GM19239 (cell line): Measurements from ENCODE around the gene PRKN.

Source experiments
- DNase-seq: peaks from one replicate; pipeline ENCODE4 v3.0.0; 2011; ENCODE audit warnings: low spot score; ENCODE audit not compliant: insufficient read length
- FAIRE-seq: peaks from 2 replicates; lab custom pipeline; 2011; peaks lifted over from hg19 to GRCh38; lab: Jason Lieb, UNC

Gene PRKN

DNA sequence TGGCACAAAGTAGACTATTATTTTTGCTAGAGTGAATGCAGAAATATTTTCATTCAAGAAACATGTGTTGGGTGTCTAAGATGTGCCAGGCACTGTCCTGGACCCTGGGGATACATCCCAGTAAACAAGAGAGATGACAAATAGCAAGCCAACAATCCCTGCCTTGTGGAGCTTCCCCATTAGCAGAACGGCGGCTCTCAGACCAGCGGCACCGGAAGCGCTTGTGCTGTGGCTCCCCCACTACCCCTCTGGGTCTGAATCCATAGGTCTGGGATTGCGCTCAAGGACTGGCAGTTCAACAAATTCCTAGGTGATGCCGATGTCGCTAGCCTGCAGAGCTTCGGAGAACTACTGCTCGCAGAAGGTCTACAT is 1355.2 kb downstream of the PRKN start:
- FAIRE-seq, result no peak

DNA sequence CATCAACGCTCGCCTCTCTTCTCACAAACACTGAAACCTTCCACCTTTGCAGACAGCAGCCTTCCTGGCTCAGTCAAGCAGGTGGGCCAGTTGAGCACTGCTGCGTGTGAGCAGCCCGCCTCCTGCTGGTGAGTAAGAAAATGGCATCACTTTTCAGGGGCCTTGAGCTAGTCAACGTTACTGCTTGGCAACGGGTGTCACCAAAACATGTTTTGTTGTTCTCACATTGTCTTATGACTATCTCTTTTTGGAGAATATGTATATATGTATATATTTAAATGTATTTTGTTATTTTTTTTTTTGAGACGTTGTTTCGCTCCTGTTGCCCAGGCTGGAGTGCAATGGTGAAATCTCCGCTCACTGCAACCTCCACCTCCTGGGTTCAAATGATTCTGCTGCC is 1356.7 kb downstream of the PRKN start:
- FAIRE-seq, result peak; percentile 93
- DNase-seq, result peak; percentile 65

More for the DNA sequence above, 1355.2 kb downstream of the PRKN start:
- no peak for DNase-seq

DNA sequence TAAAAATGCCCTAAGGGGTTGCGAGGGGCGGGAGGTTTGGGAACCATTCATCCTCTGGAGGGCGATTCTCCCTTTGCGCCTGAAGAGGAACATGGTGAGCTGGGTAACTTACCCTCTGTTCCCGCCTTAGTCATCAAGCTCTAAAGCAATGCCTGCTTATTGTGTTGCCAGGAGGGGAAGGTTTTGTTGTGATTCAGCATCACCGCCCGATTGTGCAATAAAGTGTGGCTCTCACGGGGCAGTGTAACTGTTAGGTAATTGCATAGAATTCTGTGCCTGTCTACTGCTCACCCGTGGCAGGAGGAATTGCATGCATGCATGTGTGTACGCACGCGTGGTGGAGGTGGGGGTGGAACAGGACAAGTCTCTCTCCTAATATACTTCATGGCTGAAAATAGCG is 1358.2 kb downstream of the PRKN start:
- DNase-seq (no peak), FAIRE-seq (no peak)

DNA sequence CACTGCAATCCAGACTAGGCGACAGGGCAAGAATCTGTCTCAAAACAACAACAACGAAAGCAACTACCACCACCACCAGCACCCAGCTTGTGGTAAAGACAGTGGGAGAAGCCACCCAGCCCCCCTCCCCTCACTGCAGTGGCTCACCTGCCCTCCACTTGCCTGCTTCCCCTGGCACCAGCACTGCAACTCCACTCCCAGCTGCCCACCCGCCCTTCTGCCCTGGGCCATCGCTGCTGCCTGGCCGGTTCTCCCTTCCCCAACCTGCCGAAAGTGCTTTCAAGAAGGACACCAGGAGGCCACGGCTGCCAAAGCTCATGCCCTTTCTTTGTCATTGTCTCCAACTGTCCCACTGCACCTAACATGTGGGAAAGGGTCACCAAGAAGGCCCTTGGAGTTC is 1359.1 kb downstream of the PRKN start:
- FAIRE-seq (no peak), DNase-seq (no peak)

DNA sequence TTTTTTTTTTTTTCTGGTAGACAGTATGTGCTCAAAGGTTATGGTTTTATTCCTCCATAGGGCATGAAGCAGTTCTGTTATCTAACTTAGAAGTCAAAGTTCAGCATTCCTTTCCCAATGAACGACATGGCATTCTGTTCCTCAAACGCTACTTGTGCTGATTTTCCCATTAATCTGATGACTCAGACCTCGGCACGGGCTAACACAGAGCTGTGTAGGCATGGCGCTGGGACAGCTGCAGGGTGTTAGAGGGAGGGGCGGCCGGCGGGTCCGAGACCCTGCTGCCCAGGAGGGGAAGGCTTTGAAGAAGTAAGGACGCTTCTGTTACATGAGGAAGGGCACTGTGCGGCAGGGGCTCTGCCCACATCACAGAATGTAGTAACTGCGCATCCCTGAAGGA is 1360.1 kb downstream of the PRKN start:
- no peak for DNase-seq
- no peak for FAIRE-seq

DNA sequence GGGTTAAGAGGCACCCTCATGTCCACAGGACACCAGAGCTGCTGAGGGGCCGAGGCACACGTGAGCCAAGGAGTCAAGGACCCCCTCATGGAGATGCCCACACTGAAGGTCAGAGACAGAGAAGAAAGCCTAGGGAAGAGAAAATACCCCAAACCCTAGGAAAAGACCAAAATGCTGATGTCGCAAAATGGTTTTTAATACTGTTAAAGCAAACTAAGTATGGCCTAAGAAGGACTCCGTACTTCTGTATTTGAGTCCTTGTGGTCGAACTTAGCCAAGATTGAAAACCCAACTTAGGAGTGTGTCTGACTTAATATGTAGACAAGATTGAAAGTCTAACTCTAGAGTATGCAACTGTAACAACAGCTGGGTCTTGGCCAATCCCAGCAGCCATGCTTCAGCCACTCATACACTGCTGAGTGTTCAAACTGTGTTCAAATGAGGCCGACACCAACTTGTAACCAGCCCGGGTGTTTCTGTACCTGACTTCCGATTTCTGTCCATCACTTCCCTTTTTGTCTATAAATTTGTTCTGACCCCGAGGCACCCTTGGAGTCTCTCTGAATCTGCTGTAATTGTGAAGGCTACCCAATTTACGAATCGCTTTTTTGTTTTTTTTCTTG is 1361.2 kb downstream of the PRKN start:
- no peak for DNase-seq
- no peak for FAIRE-seq

DNA sequence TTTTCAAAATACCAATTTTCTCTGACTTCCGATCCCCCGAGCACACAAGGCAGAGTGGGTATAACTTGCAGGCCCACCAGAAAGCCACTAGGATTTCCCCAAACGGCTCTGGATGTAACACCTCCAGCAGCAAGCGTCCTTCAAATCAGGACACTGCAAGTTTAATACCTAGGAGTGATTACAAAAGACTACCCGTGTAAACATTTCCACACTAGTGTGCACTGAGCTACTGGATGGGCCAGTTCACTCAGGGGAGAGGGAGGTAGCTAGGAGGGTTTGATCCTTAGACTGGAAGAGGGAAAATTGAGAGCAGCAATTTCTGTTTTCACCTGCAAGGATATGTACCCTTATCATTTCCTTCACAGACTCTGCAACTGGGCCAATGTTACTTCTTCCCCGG is 1361.9 kb downstream of the PRKN start:
- no peak for FAIRE-seq

DNA sequence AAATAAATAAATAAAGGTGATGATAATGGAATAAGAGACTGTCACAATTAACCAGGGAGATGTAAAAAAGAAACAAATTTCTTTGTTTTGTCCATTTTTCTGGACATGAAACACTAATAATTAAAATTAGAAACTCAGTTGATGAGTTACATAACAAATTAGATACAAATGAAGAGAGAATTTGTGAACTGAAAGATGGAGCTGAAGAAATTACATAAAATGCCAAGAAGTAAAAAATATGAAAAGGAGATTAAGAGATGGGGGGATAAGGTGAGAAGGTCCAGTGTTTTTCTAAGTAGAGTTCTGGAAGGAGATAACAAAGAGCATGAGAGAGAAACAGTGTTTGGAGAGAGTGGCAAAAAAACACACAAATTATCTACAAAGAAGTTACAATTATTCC is 1364.3 kb downstream of the PRKN start:
- FAIRE-seq (no peak), DNase-seq (no peak)

More for the DNA sequence above, 1361.9 kb downstream of the PRKN start:
- DNase-seq, result no peak

DNA sequence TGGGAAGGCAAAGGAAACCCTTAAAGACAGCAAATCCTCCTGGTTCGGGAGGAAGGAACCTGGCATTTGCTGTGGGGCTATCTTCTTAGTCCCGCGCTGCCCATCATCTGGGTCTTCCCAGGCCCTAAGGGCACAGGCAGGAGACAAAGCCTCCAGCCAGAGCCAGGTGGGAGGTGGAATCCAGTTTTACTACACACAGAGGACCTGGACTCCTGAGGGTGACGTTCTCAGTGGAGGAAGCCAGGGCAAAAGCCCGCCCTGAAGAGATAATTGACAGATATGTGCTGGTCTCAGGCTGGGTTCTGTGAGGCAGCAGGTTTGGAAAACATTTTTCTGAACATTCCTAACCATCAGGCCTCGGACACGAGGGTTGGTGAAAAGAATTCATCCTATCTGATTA is 1365.3 kb downstream of the PRKN start:
- no peak for DNase-seq
- no peak for FAIRE-seq

DNA sequence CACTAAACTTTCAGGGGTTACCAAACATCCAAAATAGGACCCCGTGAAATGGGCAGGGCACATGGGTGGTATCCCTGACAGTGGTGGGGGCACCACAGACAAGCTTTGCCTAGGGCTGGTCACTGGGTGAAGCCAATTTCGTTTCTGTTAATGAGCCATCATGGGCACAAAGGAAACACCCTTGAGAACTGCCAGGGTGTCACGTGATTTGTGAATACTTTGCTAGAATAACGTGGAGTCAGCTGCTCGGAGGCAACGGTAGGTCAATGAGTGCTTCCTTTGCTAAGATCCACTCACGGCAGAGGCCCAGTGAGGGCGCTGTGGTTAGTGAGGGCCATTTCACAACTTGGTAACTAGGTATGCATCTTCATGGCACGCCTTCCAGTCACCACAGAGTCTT is 1366.0 kb downstream of the PRKN start:
- FAIRE-seq, result no peak
- no peak for DNase-seq

DNA sequence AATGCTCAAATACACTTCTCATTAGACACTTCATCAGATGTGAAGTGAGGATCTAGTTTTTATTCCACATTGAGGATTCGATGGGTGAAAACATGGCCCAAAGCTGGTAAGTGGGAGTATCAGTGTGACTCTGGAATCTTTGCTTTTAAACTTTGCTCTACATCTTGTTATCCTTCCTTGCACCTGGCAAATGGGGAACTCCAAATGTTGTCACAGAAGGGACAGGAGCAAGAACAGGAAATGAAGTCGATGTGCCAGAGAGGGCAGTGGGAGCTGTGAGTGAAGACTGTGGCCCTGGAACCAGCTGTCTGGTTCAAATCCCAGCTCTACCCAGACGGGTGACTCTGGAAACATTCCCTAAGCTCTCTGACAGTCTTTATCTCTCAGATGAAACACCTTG is 1367.0 kb downstream of the PRKN start:
- no peak for FAIRE-seq
- DNase-seq, result no peak

DNA sequence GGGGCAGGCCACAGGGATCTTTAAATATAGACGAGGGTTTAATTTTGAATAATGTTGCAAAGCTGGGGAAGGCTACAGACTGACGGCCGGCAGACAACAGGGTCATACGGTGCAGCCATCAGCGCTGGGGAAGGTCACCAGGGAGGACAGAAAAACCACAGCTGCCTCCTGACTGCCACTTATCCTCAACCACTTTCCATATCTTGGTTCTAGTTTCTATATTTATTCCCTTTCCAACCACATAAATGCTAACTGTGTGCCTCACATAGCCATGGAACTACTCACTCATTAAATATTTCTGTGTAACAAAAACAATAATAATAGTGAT is 1368.0 kb downstream of the PRKN start:
- DNase-seq (no peak), FAIRE-seq (no peak)

DNA sequence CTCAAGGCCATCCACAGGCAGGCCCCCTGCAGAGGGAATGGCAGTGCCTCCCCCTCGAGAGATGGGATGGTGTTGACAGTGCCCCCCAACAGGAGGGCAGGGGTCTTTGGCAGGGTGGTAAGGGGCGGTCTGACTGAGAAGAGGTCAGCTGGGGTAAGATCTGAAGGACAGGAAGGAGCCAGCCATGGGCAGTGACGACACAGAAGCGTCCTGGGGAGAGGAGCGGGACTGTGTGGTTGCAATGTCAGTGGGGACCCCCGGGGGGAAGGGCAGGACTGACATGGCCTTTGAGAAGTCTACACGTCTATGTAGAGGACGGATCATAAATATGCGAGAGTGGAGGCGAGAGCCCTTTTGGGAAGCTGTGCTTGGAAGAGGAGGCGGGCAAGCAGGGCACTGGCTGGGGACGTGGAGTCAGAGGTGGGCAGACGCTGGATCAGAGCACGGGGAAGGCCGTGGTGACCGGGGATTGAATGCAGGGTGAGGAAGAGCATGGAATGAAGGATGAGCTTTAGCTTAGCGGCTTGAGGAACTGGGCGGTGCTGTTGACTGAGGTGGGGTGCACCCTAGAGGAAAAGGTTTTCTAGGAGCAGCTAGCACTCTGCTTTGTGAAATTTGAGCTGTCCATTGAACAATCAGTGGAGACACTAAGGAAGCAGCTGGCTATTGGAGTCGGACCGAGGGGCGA is 1371.3 kb downstream of the PRKN start:
- no peak for DNase-seq
- no peak for FAIRE-seq

DNA sequence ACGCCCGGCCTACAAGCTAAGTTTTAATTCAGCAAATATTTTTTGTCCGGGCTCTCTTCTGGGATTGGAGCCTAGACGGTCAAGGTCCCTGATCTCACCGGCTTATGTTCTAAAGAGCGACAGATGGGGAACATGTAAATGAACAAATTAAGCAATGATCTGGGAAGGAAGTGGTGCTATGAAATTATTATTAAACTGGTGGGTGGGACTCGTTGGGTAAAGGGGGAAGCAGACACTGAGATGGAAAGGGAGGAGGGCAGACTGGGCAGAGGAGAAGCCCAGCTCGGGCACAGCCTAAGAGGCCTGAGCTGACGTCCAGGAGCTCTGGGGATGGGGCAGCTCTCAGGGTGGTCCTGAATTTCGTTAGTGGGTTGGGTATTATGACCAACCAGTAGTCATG is 1371.9 kb downstream of the PRKN start:
- FAIRE-seq, result no peak
- DNase-seq, result no peak

DNA sequence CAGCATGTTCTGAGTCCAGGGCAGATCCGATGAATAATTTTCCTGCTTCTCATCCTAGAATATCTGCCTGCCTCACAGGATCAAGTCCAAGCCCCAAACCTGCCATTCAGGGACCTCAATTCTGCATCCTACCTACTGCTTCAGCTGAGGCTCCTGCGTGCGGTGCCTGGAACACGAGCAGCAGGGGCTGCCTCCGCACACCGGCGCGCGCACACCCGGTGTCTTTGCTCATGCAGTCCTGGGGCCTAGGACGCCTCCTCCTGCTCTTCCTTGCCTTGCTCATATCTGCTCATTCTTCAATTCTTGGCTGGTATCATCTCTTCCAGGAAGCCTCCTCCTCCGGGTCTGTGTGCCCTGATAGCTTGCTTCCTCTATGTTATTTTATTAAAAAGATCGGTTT is 1372.6 kb downstream of the PRKN start:
- no peak for FAIRE-seq
- no peak for DNase-seq

DNA sequence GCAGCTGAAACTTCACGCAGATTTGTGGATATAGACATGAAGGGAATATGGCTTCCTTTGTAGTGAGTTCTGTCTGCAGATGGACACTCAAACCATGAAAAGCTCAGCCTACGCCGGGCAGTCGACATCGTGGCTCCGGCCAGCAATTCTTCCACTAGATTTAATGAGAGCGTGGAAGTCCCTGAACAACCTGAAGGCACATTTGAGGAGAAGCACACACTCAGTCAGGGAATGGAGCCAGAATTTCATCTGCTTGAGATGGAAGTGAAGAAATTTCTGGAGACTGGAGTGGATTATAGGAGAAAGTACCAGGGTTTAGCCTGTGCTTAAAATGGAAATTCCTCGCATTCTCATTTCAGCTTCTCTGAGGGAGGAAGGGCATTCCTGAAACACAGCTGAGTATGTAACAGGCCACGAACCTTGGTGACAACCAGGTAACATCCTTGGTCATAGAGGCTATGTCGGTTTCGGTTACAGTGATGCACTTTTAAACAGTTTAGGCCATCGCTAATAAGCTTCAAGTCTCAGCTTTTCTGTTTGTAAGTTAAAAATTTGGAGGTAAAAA is 1373.2 kb downstream of the PRKN start:
- no peak for FAIRE-seq

DNA sequence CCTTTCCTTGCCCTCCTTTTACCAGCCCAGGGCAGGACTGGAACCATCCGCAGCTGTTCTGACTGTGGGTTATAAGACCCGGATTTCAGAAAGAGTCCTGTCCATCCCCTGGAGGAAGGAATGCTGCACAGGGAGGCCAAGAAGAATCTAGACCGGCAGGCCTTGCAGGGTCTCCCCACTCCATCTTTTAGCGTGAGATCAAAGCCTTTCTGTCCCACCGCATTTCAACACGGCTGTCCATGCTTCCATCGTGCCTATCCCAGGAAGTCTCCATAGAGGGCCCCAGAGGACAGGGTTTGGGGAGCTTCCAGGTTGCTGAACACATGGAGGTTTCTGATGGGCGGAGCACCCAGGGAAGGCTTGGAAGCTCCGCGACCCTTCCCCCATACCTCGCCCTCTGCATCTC is 1374.4 kb downstream of the PRKN start:
- DNase-seq (no peak), FAIRE-seq (no peak)

More for the DNA sequence above, 1373.2 kb downstream of the PRKN start:
- DNase-seq, result no peak

DNA sequence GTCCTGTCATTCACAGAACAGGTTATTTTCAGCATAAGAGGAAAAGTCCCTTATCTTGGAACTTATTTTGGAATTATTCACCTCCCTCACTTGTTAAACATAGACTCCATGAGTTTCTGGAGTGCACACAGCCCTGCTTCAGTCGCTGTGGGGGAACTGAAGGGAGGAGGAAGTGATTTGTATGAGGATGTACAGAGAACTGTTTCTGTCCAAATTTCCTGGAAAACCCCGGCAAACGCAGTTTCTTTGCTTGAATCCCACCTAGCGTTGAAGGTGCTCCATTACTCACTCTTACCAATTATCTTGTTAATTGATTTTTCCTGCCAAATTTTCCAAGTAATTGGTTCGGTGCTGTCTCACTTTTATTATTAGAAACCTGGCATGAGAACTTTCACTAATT is 1375.7 kb downstream of the PRKN start:
- no peak for FAIRE-seq
- DNase-seq, result no peak

DNA sequence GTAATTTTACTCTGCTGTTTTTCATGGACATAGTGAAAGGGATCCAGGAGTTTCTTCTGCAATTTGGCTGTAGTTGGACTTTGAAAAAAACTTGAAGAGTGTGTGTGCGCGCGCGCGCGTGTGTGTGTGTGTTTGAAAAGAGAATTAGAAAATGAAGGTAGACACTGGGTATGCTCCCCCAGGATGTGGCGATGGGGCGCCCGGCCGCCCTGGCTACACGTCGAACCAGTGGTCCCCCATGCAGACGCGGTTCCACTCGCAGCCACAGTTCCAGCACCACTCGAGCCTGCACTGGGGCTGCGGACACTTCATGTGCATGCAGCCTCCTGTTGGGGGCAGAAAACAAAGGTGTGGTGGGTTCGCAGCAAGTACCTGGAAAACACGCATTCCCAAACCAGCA is 1377.7 kb downstream of the PRKN start:
- FAIRE-seq (no peak), DNase-seq (no peak)

DNA sequence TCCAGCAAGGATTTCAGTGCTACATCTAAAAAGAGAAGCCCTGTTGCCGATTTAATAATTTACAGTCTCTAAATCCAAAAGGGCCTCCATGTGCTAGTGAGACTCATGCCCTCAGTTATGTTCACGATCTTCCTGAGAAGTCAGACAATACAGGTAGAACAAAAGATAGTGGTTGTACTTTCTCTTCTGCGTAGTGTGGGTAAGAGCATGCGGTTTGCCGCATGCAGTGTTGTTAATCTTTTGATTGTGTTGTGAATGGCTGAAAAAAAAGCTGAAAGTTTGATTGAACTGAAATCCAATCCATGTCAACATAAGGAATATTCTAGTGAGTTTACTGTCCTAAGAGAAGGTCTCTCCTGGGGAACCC is 1379.0 kb downstream of the PRKN start:
- FAIRE-seq (no peak), DNase-seq (no peak)

DNA sequence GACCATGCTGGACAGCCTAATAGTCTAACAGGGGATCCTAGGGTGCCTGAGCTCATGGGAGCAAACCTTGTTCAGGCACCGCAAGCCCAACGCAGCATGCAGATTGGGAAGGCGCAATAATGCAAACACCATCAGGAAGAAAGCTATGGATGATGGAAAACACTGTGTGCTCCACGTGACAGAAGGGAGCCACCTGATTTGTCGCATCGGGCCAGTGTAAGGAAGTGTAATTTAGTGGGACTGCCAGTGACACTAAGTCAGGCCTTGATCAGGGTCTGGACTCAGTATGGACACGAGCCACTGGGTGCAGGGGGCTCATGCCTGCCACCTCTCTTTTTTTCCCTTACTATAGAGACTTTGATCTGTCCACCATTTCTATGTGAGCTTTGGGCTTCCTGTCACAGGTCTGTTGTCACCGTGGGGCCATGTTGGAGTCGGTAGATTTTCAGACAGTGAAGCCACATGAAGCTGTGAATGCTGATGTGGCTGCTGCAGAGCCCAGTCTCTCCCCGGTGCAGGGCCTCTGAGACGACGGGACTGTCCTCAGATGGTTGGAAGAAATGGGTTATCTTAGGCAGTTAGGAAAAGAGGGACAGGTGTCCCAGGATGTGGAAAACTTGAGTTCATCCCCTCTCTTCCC is 1379.5 kb downstream of the PRKN start:
- DNase-seq (no peak), FAIRE-seq (no peak)

DNA sequence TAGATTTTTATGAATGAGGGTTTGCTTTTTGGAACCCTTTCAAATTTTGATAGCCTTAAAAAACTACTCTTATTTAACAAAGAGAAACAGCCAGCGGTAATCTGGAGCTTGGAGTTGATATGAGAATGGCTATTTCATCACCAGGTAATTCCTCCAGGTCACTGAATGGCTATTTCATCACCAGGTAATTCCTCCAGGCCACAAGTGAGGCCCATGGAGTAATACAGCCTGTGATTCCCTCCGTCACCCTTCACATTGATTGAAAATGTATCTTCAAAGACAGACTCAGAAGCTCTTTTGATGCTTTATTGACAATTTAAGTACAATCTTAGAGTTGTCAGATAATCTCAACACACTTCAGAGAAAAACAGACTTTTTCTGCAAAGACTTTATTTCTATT is 1380.4 kb downstream of the PRKN start:
- FAIRE-seq, result no peak
- no peak for DNase-seq
